ENCODE measurements around the gene BUB1B.

The BUB1B gene

GRCh38 chr15:40254452-40254851 is 93.6 kb downstream of the BUB1B start:
- DNase-seq, result no peak
- peaks cover 6% of the 10 kb centered on the region for H3K4me1 Mint-ChIP-seq
- H3K36me3 Mint-ChIP-seq, result no peaks in the 10 kb centered on the region
- H3K27ac Mint-ChIP-seq, result no peak overlapping the region
- no peaks in the 10 kb centered on the region for H3K9me3 Mint-ChIP-seq
- no peak overlapping the region for H3K4me3 Mint-ChIP-seq
- H3K27me3 Mint-ChIP-seq, result peaks cover 90% of the 10 kb centered on the region
- CTCF ChIA-PET, result interaction anchor here (0.8 to 2.3 kb wide), 7 partner anchors 10 to 466 kb away, joined by 3 to 8 read pairs (median 3); partner anchors contain the start of gene PAK6

GRCh38 chr15:40255033-40255432 is 94.2 kb downstream of the BUB1B start:
- Mint-ChIP-seq H3K36me3 (no peaks in the 10 kb centered on the region), H3K27me3 (peaks cover 84% of the 10 kb centered on the region)
- CTCF ChIA-PET, result interaction anchor here (0.8 to 2.3 kb wide), 5 partner anchors 9 to 150 kb away, joined by 3 to 8 read pairs (median 3); no protein-coding TSS in a partner anchor

GRCh38 chr15:40256638-40257235 is 95.9 kb downstream of the BUB1B start:
- no peaks in the 10 kb centered on the region for H3K9me3 Mint-ChIP-seq
- CTCF ChIA-PET, result interaction anchor here (2.3 kb wide), 1 partner anchor 17 kb away, joined by 14 read pairs; no protein-coding TSS in a partner anchor
- no peak overlapping the region for H3K4me3 Mint-ChIP-seq
- peaks cover 6% of the 10 kb centered on the region for H3K4me1 Mint-ChIP-seq
- no peak for DNase-seq
- peaks cover 70% of the 10 kb centered on the region for H3K27me3 Mint-ChIP-seq
- H3K27ac Mint-ChIP-seq, result peak overlapping the region; percentile 52
- no peaks in the 10 kb centered on the region for H3K36me3 Mint-ChIP-seq

More at GRCh38 chr15:40255033-40255432, 94.2 kb downstream of the BUB1B start:
- no peaks in the 10 kb centered on the region for H3K9me3 Mint-ChIP-seq
- H3K4me3 Mint-ChIP-seq, result no peak overlapping the region
- DNase-seq, result no peak
- H3K4me1 Mint-ChIP-seq, result peaks cover 6% of the 10 kb centered on the region
- H3K27ac Mint-ChIP-seq, result no peak overlapping the region

DNA sequence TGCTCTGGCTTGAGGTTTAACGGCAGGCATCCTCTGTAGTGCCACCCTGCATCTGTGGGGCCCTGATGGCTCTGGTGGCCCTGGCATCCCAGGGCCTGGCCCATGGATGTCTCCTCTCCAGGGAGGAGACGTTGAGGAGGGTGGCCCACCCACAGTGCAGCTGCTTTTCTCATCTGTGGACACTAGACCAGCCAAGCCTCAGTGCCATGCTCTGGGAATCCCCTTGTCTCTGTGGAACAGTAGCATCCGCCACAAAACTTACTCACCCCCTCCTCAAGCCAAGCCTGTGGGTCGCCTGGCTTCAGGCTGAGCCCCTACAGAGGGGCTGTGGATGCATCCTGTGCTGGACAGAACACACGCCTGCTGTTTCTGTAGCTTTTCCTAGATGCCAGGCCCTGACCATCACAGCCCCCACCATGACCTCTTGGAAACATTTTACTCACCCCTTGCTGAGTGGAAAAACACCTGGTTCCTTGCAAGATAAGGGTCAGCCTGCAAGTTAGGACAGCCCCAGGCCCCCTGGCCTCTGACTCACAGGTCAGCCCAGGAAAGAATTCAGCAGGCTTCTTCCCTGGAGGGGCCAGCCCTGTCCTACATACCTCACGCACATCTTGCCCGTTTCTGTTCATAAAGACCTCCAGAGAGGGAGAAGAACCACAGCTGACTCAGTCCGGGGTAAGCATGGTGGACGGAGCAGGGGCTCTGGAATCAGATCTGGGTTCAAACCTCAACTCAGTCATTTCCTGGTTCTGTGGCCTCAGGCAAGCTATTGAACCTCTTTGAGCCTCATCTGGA is 97.0 kb downstream of the BUB1B start:
- H3K9me3 Mint-ChIP-seq, result no peaks in the 10 kb centered on the region
- H3K27ac Mint-ChIP-seq, result no peak overlapping the region
- H3K4me1 Mint-ChIP-seq, result peaks cover 6% of the 10 kb centered on the region
- DNase-seq, result no peak
- CTCF ChIA-PET, result interaction anchor here (0.8 to 2.3 kb wide), 4 partner anchors 16 to 52 kb away, joined by 3 to 14 read pairs (median 4); no protein-coding TSS in a partner anchor
- peaks cover 68% of the 10 kb centered on the region for H3K27me3 Mint-ChIP-seq
- no peaks in the 10 kb centered on the region for H3K36me3 Mint-ChIP-seq
- H3K4me3 Mint-ChIP-seq, result no peak overlapping the region

DNA sequence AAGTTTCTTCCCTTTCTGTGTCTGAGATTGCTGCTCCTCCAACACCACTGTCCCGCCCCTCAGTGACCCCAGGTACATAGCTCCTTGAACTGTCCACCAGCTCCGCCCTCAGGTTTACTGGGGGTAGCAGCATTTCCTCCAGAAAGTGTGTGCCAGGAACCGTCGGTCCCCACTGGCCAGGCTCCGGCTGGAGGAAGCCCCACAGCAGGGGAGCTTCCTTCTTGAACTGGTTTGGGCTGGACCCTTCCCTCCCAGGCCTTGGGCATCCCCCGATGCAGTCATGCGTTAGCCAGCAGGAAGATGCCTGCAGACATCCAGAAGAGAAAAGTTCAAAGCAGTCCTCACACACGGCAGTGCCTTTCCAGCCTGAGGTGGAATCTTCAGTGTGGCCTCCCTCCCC is 97.7 kb downstream of the BUB1B start:
- Mint-ChIP-seq H3K36me3 (no peaks in the 10 kb centered on the region), H3K4me3 (no peak overlapping the region), H3K27ac (no peak overlapping the region), H3K9me3 (no peaks in the 10 kb centered on the region), H3K4me1 (no peaks in the 10 kb centered on the region), H3K27me3 (peaks cover 68% of the 10 kb centered on the region)
- CTCF ChIA-PET, result interaction anchor here (0.8 to 2.3 kb wide), 4 partner anchors 16 to 51 kb away, joined by 3 to 14 read pairs (median 4); no protein-coding TSS in a partner anchor
- no peak for DNase-seq

GRCh38 chr15:40259021-40259420 is 98.2 kb downstream of the BUB1B start:
- Mint-ChIP-seq H3K27ac (no peak overlapping the region), H3K4me3 (no peak overlapping the region), H3K4me1 (no peaks in the 10 kb centered on the region), H3K36me3 (no peaks in the 10 kb centered on the region), H3K27me3 (peaks cover 65% of the 10 kb centered on the region), H3K9me3 (no peaks in the 10 kb centered on the region)
- DNase-seq, result no peak
- CTCF ChIA-PET, result interaction anchor here (0.8 to 2.3 kb wide), 3 partner anchors 15 to 29 kb away, joined by 3 to 14 read pairs (median 4); no protein-coding TSS in a partner anchor

DNA sequence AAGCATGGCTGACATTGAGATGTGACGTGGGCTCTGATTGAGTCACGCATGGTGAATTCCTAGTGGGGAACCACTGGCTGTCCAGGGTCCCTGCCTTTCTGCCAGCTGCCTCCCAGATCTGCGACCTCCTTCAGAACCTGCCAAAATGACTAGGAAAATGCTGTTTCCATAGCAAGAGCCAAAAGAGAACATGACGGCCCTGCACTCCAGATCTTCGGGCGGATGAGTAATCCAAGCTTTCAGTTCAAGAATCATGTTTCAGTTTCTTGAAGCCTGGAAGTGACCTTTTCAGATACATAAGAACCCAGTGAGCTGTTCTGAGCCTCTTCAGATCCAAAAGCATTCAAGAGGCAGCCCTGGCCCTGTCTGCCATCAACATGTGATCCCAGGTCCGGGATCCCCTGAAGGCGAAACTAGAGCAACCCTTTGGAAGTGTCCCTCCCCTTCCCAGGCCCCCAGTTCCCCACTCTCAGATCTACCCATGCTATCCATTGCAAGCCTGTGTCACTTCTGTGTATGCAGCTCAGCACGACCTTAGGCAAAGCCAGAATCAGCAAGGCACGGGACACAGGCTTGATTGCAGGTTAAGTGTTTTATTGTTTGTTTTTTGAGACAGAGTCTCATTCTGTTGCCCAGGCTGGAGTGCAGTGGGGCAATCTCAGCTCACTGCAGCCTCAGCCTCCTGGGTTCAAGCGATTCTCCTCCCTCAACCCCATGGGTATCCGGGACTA is 102.3 kb downstream of the BUB1B start:
- Mint-ChIP-seq H3K27me3 (peaks cover 44% of the 10 kb centered on the region), H3K9me3 (no peaks in the 10 kb centered on the region), H3K4me1 (no peaks in the 10 kb centered on the region), H3K4me3 (no peak overlapping the region), H3K36me3 (no peaks in the 10 kb centered on the region), H3K27ac (no peak overlapping the region)
- CTCF ChIA-PET, result interaction anchor here (3.0 to 5.0 kb wide), 2 partner anchors 11 to 16 kb away, joined by 14 to 35 read pairs; no protein-coding TSS in a partner anchor
- no peak for DNase-seq

DNA sequence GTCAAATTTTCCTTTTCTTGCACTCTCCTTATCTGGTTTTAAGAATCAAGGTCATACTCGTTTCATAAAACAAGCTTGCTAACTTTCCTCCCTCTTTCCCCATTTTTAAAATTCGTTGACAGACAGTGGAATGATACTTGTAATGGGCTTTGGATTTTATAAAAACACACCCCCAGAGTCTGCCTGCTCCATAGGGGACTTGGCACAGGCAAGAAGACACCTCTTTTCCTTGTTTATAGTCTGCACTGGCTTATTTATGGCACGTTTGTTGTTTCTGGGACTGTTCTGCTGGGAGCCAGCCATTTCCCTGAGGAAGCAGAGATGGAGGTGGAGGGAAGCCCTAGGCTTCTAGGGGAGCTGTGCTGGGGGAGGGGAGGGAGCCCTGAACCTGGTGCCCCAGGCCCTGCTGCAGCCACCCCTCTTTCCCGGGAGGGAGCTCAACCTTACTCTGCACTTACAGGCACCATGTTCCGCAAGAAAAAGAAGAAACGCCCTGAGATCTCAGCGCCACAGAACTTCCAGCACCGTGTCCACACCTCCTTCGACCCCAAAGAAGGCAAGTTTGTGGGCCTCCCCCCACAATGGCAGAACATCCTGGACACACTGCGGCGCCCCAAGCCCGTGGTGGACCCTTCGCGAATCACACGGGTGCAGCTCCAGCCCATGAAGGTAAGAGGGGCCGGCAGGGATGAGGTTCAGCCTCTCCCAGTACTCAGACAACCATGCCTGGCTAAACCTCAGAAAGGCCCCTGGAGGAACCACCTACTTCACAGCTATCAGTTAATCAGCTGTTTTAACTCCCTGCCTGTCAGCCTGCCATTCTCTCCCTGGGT is 103.7 kb downstream of the BUB1B start:
- Mint-ChIP-seq H3K27me3 (peaks cover 35% of the 10 kb centered on the region), H3K36me3 (no peaks in the 10 kb centered on the region), H3K4me1 (no peaks in the 10 kb centered on the region), H3K27ac (no peak overlapping the region), H3K4me3 (no peak overlapping the region), H3K9me3 (no peaks in the 10 kb centered on the region)
- no peak for DNase-seq
- CTCF ChIA-PET, result interaction anchor here (0.7 to 5.0 kb wide), 5 partner anchors 9 to 47 kb away, joined by 3 to 35 read pairs (median 5); no protein-coding TSS in a partner anchor

DNA sequence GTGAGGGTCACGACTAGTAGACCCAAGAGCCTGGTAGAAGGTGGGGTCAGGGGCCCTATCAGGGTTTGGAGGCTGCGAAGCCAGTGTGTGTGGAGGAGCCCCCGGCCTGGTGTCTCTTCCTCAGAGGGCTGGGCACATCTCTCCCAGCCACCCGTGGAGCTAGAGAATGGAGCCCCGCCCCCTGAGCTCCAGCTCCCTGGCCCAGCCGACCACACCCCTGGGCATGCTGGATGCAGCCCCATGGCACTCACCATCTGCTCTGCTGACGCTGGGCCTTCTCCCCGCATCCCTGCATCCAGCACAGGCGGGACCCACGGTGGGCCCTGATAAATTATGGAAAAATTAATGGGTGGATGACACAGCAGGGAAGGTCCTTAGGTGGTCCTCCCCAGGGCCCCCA is 104.5 kb downstream of the BUB1B start:
- Mint-ChIP-seq H3K27ac (no peak overlapping the region), H3K4me3 (no peak overlapping the region), H3K36me3 (no peaks in the 10 kb centered on the region), H3K9me3 (no peaks in the 10 kb centered on the region), H3K4me1 (peaks cover 2% of the 10 kb centered on the region), H3K27me3 (peaks cover 39% of the 10 kb centered on the region)
- CTCF ChIA-PET, result interaction anchor here (1.1 to 5.0 kb wide), 3 partner anchors 9 to 48 kb away, joined by 3 to 35 read pairs (median 5); no protein-coding TSS in a partner anchor
- no peak for DNase-seq

DNA sequence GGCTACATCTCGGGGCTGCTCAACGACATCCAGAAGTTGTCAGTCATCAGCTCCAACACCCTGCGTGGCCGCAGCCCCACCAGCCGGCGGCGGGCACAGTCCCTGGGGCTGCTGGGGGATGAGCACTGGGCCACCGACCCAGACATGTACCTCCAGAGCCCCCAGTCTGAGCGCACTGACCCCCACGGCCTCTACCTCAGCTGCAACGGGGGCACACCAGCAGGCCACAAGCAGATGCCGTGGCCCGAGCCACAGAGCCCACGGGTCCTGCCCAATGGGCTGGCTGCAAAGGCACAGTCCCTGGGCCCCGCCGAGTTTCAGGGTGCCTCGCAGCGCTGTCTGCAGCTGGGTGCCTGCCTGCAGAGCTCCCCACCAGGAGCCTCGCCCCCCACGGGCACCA is 105.0 kb downstream of the BUB1B start:
- Mint-ChIP-seq H3K4me1 (peaks cover 2% of the 10 kb centered on the region), H3K27ac (no peak overlapping the region), H3K4me3 (no peak overlapping the region), H3K9me3 (no peaks in the 10 kb centered on the region), H3K36me3 (no peaks in the 10 kb centered on the region), H3K27me3 (peaks cover 43% of the 10 kb centered on the region)
- DNase-seq, result no peak
- CTCF ChIA-PET, result interaction anchor here (1.1 to 5.0 kb wide), 3 partner anchors 8 to 72 kb away, joined by 3 to 35 read pairs (median 7); no protein-coding TSS in a partner anchor

GRCh38 chr15:40266828-40267304 is 106.0 kb downstream of the BUB1B start:
- Mint-ChIP-seq H3K4me1 (peaks cover 2% of the 10 kb centered on the region), H3K36me3 (no peaks in the 10 kb centered on the region), H3K27ac (no peak overlapping the region), H3K27me3 (peaks cover 39% of the 10 kb centered on the region), H3K9me3 (no peaks in the 10 kb centered on the region), H3K4me3 (no peak overlapping the region)
- CTCF ChIA-PET, result interaction anchor here (0.8 to 2.5 kb wide), 4 partner anchors 12 to 221 kb away, joined by 3 to 7 read pairs (median 4); no protein-coding TSS in a partner anchor
- DNase-seq, result no peak

GRCh38 chr15:40267670-40268069 is 106.8 kb downstream of the BUB1B start:
- H3K4me1 Mint-ChIP-seq, result peaks cover 2% of the 10 kb centered on the region
- CTCF ChIA-PET, result interaction anchor here (0.8 to 4.2 kb wide), 4 partner anchors 12 to 227 kb away, joined by 3 to 24 read pairs (median 6); no protein-coding TSS in a partner anchor
- peaks cover 33% of the 10 kb centered on the region for H3K27me3 Mint-ChIP-seq
- no peak overlapping the region for H3K27ac Mint-ChIP-seq
- DNase-seq, result no peak
- no peak overlapping the region for H3K4me3 Mint-ChIP-seq
- no peaks in the 10 kb centered on the region for H3K36me3 Mint-ChIP-seq
- H3K9me3 Mint-ChIP-seq, result no peaks in the 10 kb centered on the region

DNA sequence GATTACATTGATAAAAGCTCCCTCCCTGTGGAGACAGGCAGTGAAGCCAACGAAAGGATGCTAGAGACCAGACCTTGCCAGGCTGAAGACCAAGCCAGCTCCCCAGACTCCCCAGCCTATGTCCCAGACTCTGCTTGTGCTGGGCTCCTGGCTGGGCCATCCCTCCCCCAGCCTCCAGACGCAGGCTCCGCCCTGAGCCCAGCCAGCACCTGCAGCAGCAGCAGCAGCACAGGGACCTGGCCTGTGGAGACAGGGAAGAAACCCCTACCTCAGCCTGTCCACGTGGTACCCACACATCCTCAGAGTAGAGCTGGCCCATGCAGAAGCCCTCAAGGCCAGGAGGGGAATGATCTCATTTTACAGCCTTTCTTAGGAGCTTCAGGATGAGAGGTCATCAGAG is 108.7 kb downstream of the BUB1B start:
- no peaks in the 10 kb centered on the region for H3K36me3 Mint-ChIP-seq
- H3K4me1 Mint-ChIP-seq, result peaks cover 2% of the 10 kb centered on the region
- CTCF ChIA-PET, result interaction anchor here (1.1 to 7.7 kb wide), 4 partner anchors 10 to 224 kb away, joined by 3 to 172 read pairs (median 14); no protein-coding TSS in a partner anchor
- H3K27me3 Mint-ChIP-seq, result peaks cover 30% of the 10 kb centered on the region
- DNase-seq, result no peak
- no peak overlapping the region for H3K27ac Mint-ChIP-seq
- H3K9me3 Mint-ChIP-seq, result no peaks in the 10 kb centered on the region
- no peak overlapping the region for H3K4me3 Mint-ChIP-seq
